ELF-1 (cell line): ENCODE results near the gene ZBTB16.

Experiments used
- DNase-seq: peaks from one replicate; pipeline ENCODE4 v3.0.0-alpha.2; 2016; ENCODE audit warnings: low read depth, low spot score

ZBTB16 gene

GRCh38 chr11:114166897-114167323, 107.4 kb downstream of the ZBTB16 start:
- DNase-seq = no peak

GRCh38 chr11:114167355-114167754, 107.8 kb downstream of the ZBTB16 start:
- DNase-seq = no peak

GRCh38 chr11:114167771-114168448, 108.4 kb downstream of the ZBTB16 start:
- DNase-seq = no peak

GRCh38 chr11:114168691-114169090, 109.2 kb downstream of the ZBTB16 start:
- no peak for DNase-seq

- no peak for DNase-seq
Observed at GRCh38 chr11:114169321-114169749, 109.8 kb downstream of the ZBTB16 start.

GRCh38 chr11:114169821-114170220, 110.3 kb downstream of the ZBTB16 start:
- no peak for DNase-seq

GRCh38 chr11:114170226-114170625, 110.7 kb downstream of the ZBTB16 start:
- DNase-seq = no peak

- no peak for DNase-seq
Observed at GRCh38 chr11:114171257-114172054, 111.9 kb downstream of the ZBTB16 start.

GRCh38 chr11:114172055-114172861, 112.7 kb downstream of the ZBTB16 start:
- no peak for DNase-seq

GRCh38 chr11:114172871-114173444, 113.4 kb downstream of the ZBTB16 start:
- DNase-seq = no peak

GRCh38 chr11:114173843-114174242, 114.3 kb downstream of the ZBTB16 start:
- no peak for DNase-seq

GRCh38 chr11:114174712-114175495, 115.4 kb downstream of the ZBTB16 start:
- no peak for DNase-seq

GRCh38 chr11:114175706-114176105, 116.2 kb downstream of the ZBTB16 start:
- DNase-seq = no peak

- no peak for DNase-seq
Observed at GRCh38 chr11:114176321-114176720, 116.8 kb downstream of the ZBTB16 start.

GRCh38 chr11:114178656-114179055, 119.1 kb downstream of the ZBTB16 start:
- no peak for DNase-seq

GRCh38 chr11:114179234-114179941, 119.9 kb downstream of the ZBTB16 start:
- no peak for DNase-seq

GRCh38 chr11:114180301-114181055, 121.0 kb downstream of the ZBTB16 start:
- DNase-seq = peak; percentile 52

GRCh38 chr11:114181195-114181594, 121.7 kb downstream of the ZBTB16 start:
- no peak for DNase-seq

- no peak for DNase-seq
Observed at GRCh38 chr11:114181752-114182151, 122.2 kb downstream of the ZBTB16 start.
